Measurements from ENCODE around the gene C11orf71.

Gene C11orf71

GRCh38 chr11:114353443-114353842, 46.9 kb downstream of the C11orf71 start:
- no peak for DNase-seq

- DNase-seq: no peak
These were observed 50.3 kb downstream of the C11orf71 start for GRCh38 chr11:114350022-114350421.
